GM12878 (cell line): ENCODE measurements around the gene GFRA1. TPM values are rescaled to one million over a fixed set of nuclear protein-coding genes. Genes with fewer than 3 reads are reported as not detected.
"Not testable (repeated sequence)": the region's sequence is repeated elsewhere in the genome, so short reads cannot be mapped to it uniquely, and the experiment has no call there.

Source experiments
- ATAC-seq: fragments of 200-7000 bp; cut with Tn5 transposase; 3 replicates; pipeline ENCODE4 v1.9.1; 2020; ENCODE audit warnings: mild to moderate bottlenecking, moderate library complexity
- BruUV-seq: library from RNA; stranded (reverse); fragments of 400-500 nt; replicated peaks from 2 replicates; lab custom pipeline; 2021; lab: Mats Ljungman, UMichigan
- CTCF ChIA-PET: fragments of 300-600 bp; sonication (Branson Sonifier 250); formaldehyde crosslinking; extraction: SDS; loops from one replicate; lab custom pipeline; 2021; ENCODE audit warnings: inconsistent platforms; lab: Yijun Ruan, JAX
- POLR2A ChIA-PET: fragments of 350-600 bp; formaldehyde crosslinking; extraction: SDS; loops from one replicate; lab custom pipeline; 2021; ENCODE audit warnings: inconsistent platforms; lab: Charles Lee
- RAD21 ChIA-PET: fragments of 300-600 bp; sonication (Branson Sonifier 250); formaldehyde crosslinking; loops from one replicate; lab custom pipeline; 2023; ENCODE audit warnings: antibody characterized with exemption; ENCODE audit not compliant: unreplicated experiment; lab: Charles Lee
- SMC1A ChIA-PET: fragments of 300-600 bp; sonication (Branson Sonifier 250); formaldehyde crosslinking; loops from one replicate; lab custom pipeline; 2023; ENCODE audit not compliant: unreplicated experiment, uncharacterized antibody; lab: Charles Lee
- DNase-seq: peaks from one replicate; pipeline ENCODE4 v3.0.0-alpha.2; 2011; ENCODE audit warnings: low read depth, low spot score
- FAIRE-seq: peaks from 3 replicates; lab custom pipeline; 2011; peaks lifted over from hg19 to GRCh38; lab: Jason Lieb, UNC
- H2AFZ ChIP-seq: 2 replicates; pipeline ENCODE4 v1.6.0; 2011; ENCODE audit warnings: low read depth, low read length, control low read depth; ENCODE audit not compliant: control insufficient read depth
- H3K27ac ChIP-seq: 2 replicates; pipeline ENCODE4 v1.5.1; 2011; ENCODE audit warnings: control low read depth; ENCODE audit not compliant: control insufficient read depth, insufficient read depth
- H3K27me3 ChIP-seq, 2 experiments: replicated peaks in 1 of 2; 2 replicates each; pipeline versions ENCODE4 v1.6.0 to v1.6.1; 2011; ENCODE audit warnings: low read length in 1 of 2; ENCODE audit not compliant: control insufficient read depth in 2 of 2, insufficient read depth in 2 of 2
- H3K36me3 ChIP-seq, 2 experiments: 2 replicates each; pipeline ENCODE4 v1.5.1; 2011; ENCODE audit warnings: low read length in 1 of 2; ENCODE audit not compliant: control insufficient read depth in 2 of 2, insufficient read depth in 2 of 2
- H3K4me1 ChIP-seq: 2 replicates; pipeline ENCODE4 v1.6.1; 2011; ENCODE audit warnings: mild to moderate bottlenecking, low read length, moderate library complexity, mixed read lengths; ENCODE audit not compliant: control insufficient read depth, insufficient read depth
- H3K4me2 ChIP-seq: 2 replicates; pipeline ENCODE4 v1.6.0; 2011; ENCODE audit warnings: control low read depth; ENCODE audit not compliant: control insufficient read depth, insufficient read depth
- H3K4me3 ChIP-seq: fragments of 200-600 bp; sonication (generic); 2 replicates; pipeline ENCODE4 v1.5.1; 2016
- H3K79me2 ChIP-seq: 2 replicates; pipeline ENCODE4 v1.6.0; 2011; ENCODE audit warnings: low read length; ENCODE audit not compliant: control insufficient read depth, insufficient read depth
- H3K9ac ChIP-seq: 2 replicates; pipeline ENCODE4 v1.8.0; 2011; ENCODE audit warnings: low read length, control low read depth, mixed read lengths; ENCODE audit not compliant: control insufficient read depth, insufficient read depth
- H3K9me3 ChIP-seq: replicated peaks from 3 replicates; pipeline ENCODE4 v1.5.1; 2011; ENCODE audit warnings: mild to moderate bottlenecking, low read length; ENCODE audit not compliant: control insufficient read depth, insufficient read depth
- H4K20me1 ChIP-seq: 2 replicates; pipeline ENCODE4 v1.6.0; 2011; ENCODE audit not compliant: control insufficient read depth, insufficient read depth
- ESRRA ChIP-seq: IDR thresholded peaks from 2 replicates; pipeline ENCODE4 v1.6.1; 2012; ENCODE audit warnings: mild to moderate bottlenecking, low read length, improper control_type of control experiment
- HCFC1 ChIP-seq: fragments of 150-350 bp; IDR thresholded peaks from 2 replicates; pipeline ENCODE4 v1.6.1; 2014; ENCODE audit warnings: low read length
- HDGF ChIP-seq: fragments of 450-650 bp; IDR thresholded peaks from 2 replicates; pipeline ENCODE4 v1.6.1; 2016; ENCODE audit warnings: antibody characterized with exemption
- IKZF2 ChIP-seq, 2 experiments: fragments of 450-650 bp; IDR thresholded peaks; 2 replicates each; pipeline ENCODE4 v1.6.1; 2017; ENCODE audit warnings: mild to moderate bottlenecking in 2 of 2, moderate library complexity in 2 of 2
- KAT2A ChIP-seq: conservative IDR thresholded peaks from 2 replicates; pipeline ENCODE4 v1.6.1; 2011; ENCODE audit warnings: low read depth, low read length; ENCODE audit not compliant: control insufficient read depth
- NR2C2 ChIP-seq: IDR thresholded peaks from 2 replicates; pipeline ENCODE4 v1.6.1; 2011; ENCODE audit warnings: borderline replicate concordance, low read depth; ENCODE audit not compliant: control insufficient read depth, insufficient read length
- POU2F2 ChIP-seq: IDR thresholded peaks from 3 replicates; pipeline ENCODE4 v1.6.1; 2011; ENCODE audit warnings: low read depth, mild to moderate bottlenecking, low read length, borderline replicate concordance
- RB1 ChIP-seq: fragments of 450-650 bp; formaldehyde crosslinking; IDR thresholded peaks from 2 replicates; pipeline ENCODE4 v1.6.1; 2017; ENCODE audit warnings: mild to moderate bottlenecking, borderline replicate concordance
- STAT1 ChIP-seq: fragments of 450-650 bp; conservative IDR thresholded peaks from 2 replicates; pipeline ENCODE4 v1.6.1; 2014; ENCODE audit warnings: antibody characterized with exemption, mild to moderate bottlenecking
- WGBS: methylation state at CpG from one replicate; pipeline ENCODE4 v1.1.6; 2016; ENCODE audit warnings: low lambda C conversion rate; ENCODE audit not compliant: insufficient replicate concordance, insufficient coverage; ENCODE audit errors: missing lambda C conversion rate; 5-methylcytosine and 5-hydroxymethylcytosine counted together
- in situ Hi-C: fragments of 300-500 bp; cut with MboI; formaldehyde crosslinking; loops from 9 replicates; pipeline ENCODE4 v1.14.3; 2018; ENCODE audit warnings: mixed read lengths
- intact Hi-C: fragments of 100-400 bp; cut with micrococcal nuclease; formaldehyde crosslinking; loops from one replicate; pipeline ENCODE4 v1.14.2; 2022; ENCODE audit not compliant: unreplicated experiment
- polyA plus RNA-seq, 11 experiments: library from polyadenylated mRNA; depleted of rRNA in 4 of 11; unstranded in 6 of 11; stranded (reverse) in 5 of 11; fragments of >200 nt; fragmentation: Nextera tagmentation in 4 of 11; fragmentation: Illumina TruSeq in 1 of 11; extraction: Ambion mirVana in 4 of 11; extraction: Trizol in 1 of 11; gene quantifications; 1 replicate in 1 of 11; 2 replicates in 10 of 11; pipeline versions ENCODE4 v1.2.1 to v1.2.3, GENCODE V29; 2011 to 2016; ENCODE audit warnings: inconsistent platforms in 2 of 11, missing spikeins in 2 of 11, low read depth in 1 of 11
- total RNA-seq, 4 experiments: library from RNA; depleted of rRNA in 3 of 4; stranded (reverse); fragments of >200 nt in 3 of 4; fragmentation: Illumina TruSeq in 1 of 4; extraction: Trizol in 1 of 4; gene quantifications; 2 replicates each; pipeline versions ENCODE4 v1.2.1 to v1.2.3, GENCODE V29; 2013 to 2021
- TF ChIP-seq, protein P1 (sequence below): IDR thresholded peaks from 2 replicates; pipeline ENCODE4 v1.6.1; 2011; ENCODE audit warnings: mild to moderate bottlenecking, low read depth, low read length, moderate library complexity; ENCODE audit not compliant: insufficient replicate concordance
- TF ChIP-seq, protein P2 (sequence below): fragments of 450-650 bp; conservative IDR thresholded peaks from 2 replicates; pipeline ENCODE4 v1.6.1; 2017; ENCODE audit warnings: mild to moderate bottlenecking, moderate library complexity
- TF ChIP-seq, protein P3 (sequence below): fragments of 450-650 bp; formaldehyde crosslinking; IDR thresholded peaks from 2 replicates; pipeline ENCODE4 v1.4.0; 2020; ENCODE audit warnings: mild to moderate bottlenecking, moderate library complexity

Gene GFRA1
- total and polyA plus RNA-seq, 10 of the 15 experiments (the other 5 are each of a cell fraction or from before 2014, with no cell fraction given), result 0.05 to 0.19 TPM; not detected in 8

DNA sequence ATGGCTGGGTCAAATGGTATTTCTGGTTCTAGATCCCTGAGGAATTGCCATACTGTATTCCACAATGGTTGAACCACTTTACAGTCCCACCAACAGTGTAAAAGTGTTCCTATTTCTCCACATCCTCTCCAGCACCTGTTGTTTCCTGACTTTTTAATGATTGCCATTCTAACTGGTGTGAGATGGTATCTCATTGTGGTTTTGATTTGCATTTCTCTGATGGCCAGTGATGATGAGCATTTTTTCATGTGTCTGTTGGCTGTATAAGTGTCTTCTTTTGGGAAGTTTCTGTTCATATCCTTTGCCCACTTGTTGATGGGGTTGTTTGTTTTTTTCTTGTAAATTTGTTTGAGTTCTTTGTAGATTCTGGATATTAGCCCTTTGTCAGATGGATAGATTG is 237.6 kb downstream of the GFRA1 start:
- H3K4me1 ChIP-seq, H4K20me1 ChIP-seq, SMC1A ChIA-PET, ATAC-seq, in situ Hi-C loops, H3K79me2 ChIP-seq, RAD21 ChIA-PET, H3K9ac ChIP-seq, H3K27ac ChIP-seq, BruUV-seq, DNase-seq, H3K4me3 ChIP-seq, intact Hi-C loops, H3K36me3 ChIP-seq, CTCF ChIA-PET, H3K27me3 ChIP-seq, POLR2A ChIA-PET, H3K4me2 ChIP-seq, H2AFZ ChIP-seq, FAIRE-seq, H3K9me3 ChIP-seq: not testable (repeated sequence)

DNA sequence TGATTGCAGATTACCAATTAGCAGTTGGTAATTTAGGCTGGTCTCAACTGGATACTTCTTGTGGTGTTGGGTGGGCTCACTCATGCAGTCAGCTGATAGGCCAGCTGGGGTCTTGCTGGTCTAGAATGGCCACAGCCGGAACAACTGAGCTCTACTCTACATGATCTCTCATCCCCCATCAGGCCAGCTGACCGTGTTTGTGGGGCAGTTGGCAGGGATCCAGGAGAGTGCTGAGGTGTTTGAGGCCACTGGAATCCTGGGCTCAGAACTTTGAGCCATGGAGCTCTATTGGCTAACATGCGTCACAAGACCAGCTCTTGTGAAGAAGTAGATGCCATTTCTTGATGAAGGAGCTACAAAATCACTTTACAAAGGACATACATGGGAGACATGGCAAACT is 242.4 kb downstream of the GFRA1 start:
- ChIA-PET RAD21 (no interaction called here), SMC1A (interaction anchor here (0.6 kb wide), 1 partner anchor 1124 kb away, joined by 3 read pairs; no protein-coding TSS in a partner anchor), CTCF (no interaction called here), POLR2A (no interaction called here)
- no peak overlapping the region for H3K4me2 ChIP-seq
- no peaks in the 10 kb centered on the region for H3K36me3 ChIP-seq
- in situ Hi-C loops (no loop called here), intact Hi-C loops (no loop called here)
- H4K20me1 ChIP-seq, result no peaks in the 10 kb centered on the region
- H3K79me2 ChIP-seq, result no peaks in the 10 kb centered on the region
- no peak overlapping the region for H3K9ac ChIP-seq
- no peaks in the 10 kb centered on the region for H3K9me3 ChIP-seq
- no TSS peak for BruUV-seq
- H3K27ac ChIP-seq, result no peak overlapping the region
- no peak for FAIRE-seq
- H3K4me1 ChIP-seq, result no peaks in the 10 kb centered on the region
- no peak for ATAC-seq
- no peak for DNase-seq
- 46% methylated on average over 3 of the region's 3 CpGs for WGBS
- no peaks in the 10 kb centered on the region for H3K27me3 ChIP-seq
- no peak overlapping the region for H2AFZ ChIP-seq
- H3K4me3 ChIP-seq, result no peak overlapping the region
- TF ChIP-seq, protein P1, sequence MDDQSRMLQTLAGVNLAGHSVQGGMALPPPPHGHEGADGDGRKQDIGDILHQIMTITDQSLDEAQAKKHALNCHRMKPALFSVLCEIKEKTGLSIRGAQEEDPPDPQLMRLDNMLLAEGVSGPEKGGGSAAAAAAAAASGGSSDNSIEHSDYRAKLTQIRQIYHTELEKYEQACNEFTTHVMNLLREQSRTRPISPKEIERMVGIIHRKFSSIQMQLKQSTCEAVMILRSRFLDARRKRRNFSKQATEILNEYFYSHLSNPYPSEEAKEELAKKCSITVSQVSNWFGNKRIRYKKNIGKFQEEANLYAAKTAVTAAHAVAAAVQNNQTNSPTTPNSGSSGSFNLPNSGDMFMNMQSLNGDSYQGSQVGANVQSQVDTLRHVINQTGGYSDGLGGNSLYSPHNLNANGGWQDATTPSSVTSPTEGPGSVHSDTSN, result no peak
- TF ChIP-seq IKZF2 (IDR thresholded peaks at IDR 0.05), result no peak
- no peak for TF ChIP-seq HDGF
- TF ChIP-seq ESRRA, result no peak
- TF ChIP-seq NR2C2, result no peak
- no peak for TF ChIP-seq KAT2A
- TF ChIP-seq, protein P2, sequence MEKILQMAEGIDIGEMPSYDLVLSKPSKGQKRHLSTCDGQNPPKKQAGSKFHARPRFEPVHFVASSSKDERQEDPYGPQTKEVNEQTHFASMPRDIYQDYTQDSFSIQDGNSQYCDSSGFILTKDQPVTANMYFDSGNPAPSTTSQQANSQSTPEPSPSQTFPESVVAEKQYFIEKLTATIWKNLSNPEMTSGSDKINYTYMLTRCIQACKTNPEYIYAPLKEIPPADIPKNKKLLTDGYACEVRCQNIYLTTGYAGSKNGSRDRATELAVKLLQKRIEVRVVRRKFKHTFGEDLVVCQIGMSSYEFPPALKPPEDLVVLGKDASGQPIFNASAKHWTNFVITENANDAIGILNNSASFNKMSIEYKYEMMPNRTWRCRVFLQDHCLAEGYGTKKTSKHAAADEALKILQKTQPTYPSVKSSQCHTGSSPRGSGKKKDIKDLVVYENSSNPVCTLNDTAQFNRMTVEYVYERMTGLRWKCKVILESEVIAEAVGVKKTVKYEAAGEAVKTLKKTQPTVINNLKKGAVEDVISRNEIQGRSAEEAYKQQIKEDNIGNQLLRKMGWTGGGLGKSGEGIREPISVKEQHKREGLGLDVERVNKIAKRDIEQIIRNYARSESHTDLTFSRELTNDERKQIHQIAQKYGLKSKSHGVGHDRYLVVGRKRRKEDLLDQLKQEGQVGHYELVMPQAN, result no peak
- TF ChIP-seq RB1, result no peak
- no peak for TF ChIP-seq STAT1
- no peak for TF ChIP-seq HCFC1
- TF ChIP-seq POU2F2, result no peak
- TF ChIP-seq, protein P3, sequence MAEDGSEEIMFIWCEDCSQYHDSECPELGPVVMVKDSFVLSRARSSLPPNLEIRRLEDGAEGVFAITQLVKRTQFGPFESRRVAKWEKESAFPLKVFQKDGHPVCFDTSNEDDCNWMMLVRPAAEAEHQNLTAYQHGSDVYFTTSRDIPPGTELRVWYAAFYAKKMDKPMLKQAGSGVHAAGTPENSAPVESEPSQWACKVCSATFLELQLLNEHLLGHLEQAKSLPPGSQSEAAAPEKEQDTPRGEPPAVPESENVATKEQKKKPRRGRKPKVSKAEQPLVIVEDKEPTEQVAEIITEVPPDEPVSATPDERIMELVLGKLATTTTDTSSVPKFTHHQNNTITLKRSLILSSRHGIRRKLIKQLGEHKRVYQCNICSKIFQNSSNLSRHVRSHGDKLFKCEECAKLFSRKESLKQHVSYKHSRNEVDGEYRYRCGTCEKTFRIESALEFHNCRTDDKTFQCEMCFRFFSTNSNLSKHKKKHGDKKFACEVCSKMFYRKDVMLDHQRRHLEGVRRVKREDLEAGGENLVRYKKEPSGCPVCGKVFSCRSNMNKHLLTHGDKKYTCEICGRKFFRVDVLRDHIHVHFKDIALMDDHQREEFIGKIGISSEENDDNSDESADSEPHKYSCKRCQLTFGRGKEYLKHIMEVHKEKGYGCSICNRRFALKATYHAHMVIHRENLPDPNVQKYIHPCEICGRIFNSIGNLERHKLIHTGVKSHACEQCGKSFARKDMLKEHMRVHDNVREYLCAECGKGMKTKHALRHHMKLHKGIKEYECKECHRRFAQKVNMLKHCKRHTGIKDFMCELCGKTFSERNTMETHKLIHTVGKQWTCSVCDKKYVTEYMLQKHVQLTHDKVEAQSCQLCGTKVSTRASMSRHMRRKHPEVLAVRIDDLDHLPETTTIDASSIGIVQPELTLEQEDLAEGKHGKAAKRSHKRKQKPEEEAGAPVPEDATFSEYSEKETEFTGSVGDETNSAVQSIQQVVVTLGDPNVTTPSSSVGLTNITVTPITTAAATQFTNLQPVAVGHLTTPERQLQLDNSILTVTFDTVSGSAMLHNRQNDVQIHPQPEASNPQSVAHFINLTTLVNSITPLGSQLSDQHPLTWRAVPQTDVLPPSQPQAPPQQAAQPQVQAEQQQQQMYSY (CRISPR knock-in tag), result no peak
